Testis (tissue), 2 donors: ENCODE measurements around the gene SLC35E1.

Source experiments
- CTCF ChIP-seq, 3 experiments: fragments of 450-650 bp in 2 of 3; fragments of 200-600 bp in 1 of 3; sonication (generic) in 1 of 3; IDR thresholded peaks; one replicate each; pipeline ENCODE4 v1.5.1; 2016 to 2019; ENCODE audit warnings: antibody characterized with exemption in 3 of 3, mild to moderate bottlenecking in 2 of 3, moderate library complexity in 1 of 3
- POLR2A ChIP-seq: fragments of 450-650 bp; IDR thresholded peaks from one replicate; pipeline ENCODE4 v1.6.1; 2017; ENCODE audit warnings: antibody characterized with exemption, mild to moderate bottlenecking, moderate library complexity

DNA sequence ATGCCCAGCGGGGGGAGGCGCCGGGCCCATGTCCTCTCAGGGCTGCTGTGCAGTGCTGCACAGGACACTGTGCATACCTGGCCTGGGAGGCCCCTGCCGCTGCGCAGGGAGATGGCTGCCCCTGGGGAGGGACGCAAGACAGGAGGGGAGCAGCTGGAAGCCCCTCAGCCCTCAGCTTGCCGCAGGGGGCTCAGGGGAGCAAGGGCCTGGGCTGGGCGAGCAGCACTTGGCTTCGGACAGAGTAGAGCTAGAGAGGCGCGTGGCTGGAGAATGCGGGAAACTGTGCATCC lies 40.9 kb downstream of the SLC35E1 start:
- TF ChIP-seq CTCF (IDR thresholded peaks at IDR 0.05): no peak
- no peak for TF ChIP-seq POLR2A
